Vagina (tissue), 2 donors: ENCODE measurements around the gene REEP3.

Source experiments
- POLR2A ChIP-seq, 2 donors: fragments of 450-650 bp; IDR thresholded peaks; one replicate each; pipeline ENCODE4 v1.6.1; 2017; ENCODE audit warnings: antibody characterized with exemption in 2 of 2, mild to moderate bottlenecking in 2 of 2, moderate library complexity in 2 of 2
- POLR2AphosphoS5 ChIP-seq, 2 donors: sonication (generic); formaldehyde crosslinking; IDR thresholded peaks; one replicate each; pipeline ENCODE4 v1.9.0; 2017; ENCODE audit warnings: antibody characterized with exemption in 2 of 2, mild to moderate bottlenecking in 2 of 2, low read depth in 1 of 2; ENCODE audit not compliant: insufficient read depth in 1 of 2
- TF ChIP-seq, protein P1 (sequence below), 3 experiments: fragments of 450-650 bp in 2 of 3; fragments of 200-600 bp in 1 of 3; sonication (generic) in 1 of 3; IDR thresholded peaks; one replicate each; pipeline ENCODE4 v1.5.1; 2017 to 2019; ENCODE audit warnings: antibody characterized with exemption in 3 of 3, mild to moderate bottlenecking in 2 of 3, moderate library complexity in 2 of 3

- TF ChIP-seq POLR2A (IDR thresholded peaks at IDR 0.05) (no peak), POLR2AphosphoS5 (IDR thresholded peaks at IDR 0.05; ENCODE audit: insufficient read depth in 1 of 2, low read depth in 1 of 2) (no peak)
- TF ChIP-seq, protein P1, sequence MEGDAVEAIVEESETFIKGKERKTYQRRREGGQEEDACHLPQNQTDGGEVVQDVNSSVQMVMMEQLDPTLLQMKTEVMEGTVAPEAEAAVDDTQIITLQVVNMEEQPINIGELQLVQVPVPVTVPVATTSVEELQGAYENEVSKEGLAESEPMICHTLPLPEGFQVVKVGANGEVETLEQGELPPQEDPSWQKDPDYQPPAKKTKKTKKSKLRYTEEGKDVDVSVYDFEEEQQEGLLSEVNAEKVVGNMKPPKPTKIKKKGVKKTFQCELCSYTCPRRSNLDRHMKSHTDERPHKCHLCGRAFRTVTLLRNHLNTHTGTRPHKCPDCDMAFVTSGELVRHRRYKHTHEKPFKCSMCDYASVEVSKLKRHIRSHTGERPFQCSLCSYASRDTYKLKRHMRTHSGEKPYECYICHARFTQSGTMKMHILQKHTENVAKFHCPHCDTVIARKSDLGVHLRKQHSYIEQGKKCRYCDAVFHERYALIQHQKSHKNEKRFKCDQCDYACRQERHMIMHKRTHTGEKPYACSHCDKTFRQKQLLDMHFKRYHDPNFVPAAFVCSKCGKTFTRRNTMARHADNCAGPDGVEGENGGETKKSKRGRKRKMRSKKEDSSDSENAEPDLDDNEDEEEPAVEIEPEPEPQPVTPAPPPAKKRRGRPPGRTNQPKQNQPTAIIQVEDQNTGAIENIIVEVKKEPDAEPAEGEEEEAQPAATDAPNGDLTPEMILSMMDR (IDR thresholded peaks at IDR 0.05): no peak
These were observed 89.9 kb downstream of the REEP3 start for GRCh38 chr10:63611078-63611477.
